Spleen (tissue), 11 donors: ENCODE measurements around the gene CUEDC1. TPM values are rescaled to one million over a fixed set of nuclear protein-coding genes. Genes with fewer than 3 reads are reported as not detected.
A peak's percentile ranks its signal among the peaks of the same experiment; 100 is the strongest.

Source experiments
- DNase-seq: peaks from one replicate; pipeline ENCODE4 v3.0.0-alpha.2; 2020
- H3K27ac ChIP-seq, 8 donors: fragments of 200-600 bp; sonication (generic) in 7 of 8; 1 replicate in 4 of 8; 2 replicates in 4 of 8; pipeline versions ENCODE4 v1.5.0 to v1.8.0; 2016 to 2021; ENCODE audit warnings: inconsistent platforms in 4 of 8, mild to moderate bottlenecking in 4 of 8, moderate library complexity in 1 of 8
- H3K27me3 ChIP-seq, 7 donors: fragments of 200-600 bp; sonication (generic) in 6 of 7; replicated peaks in 1 of 7; 1 replicate in 4 of 7; 2 replicates in 3 of 7; pipeline versions ENCODE4 v1.5.0 to v1.8.0; 2016 to 2021; ENCODE audit warnings: inconsistent platforms in 3 of 7, mild to moderate bottlenecking in 1 of 7
- H3K36me3 ChIP-seq, 6 donors: fragments of 200-600 bp; sonication (generic) in 5 of 6; 1 replicate in 4 of 6; 2 replicates in 2 of 6; pipeline versions ENCODE4 v1.5.0 to v1.8.0; 2016 to 2021; ENCODE audit warnings: inconsistent platforms in 2 of 6
- H3K4me1 ChIP-seq, 6 donors: fragments of 200-600 bp; sonication (generic) in 5 of 6; 1 replicate in 3 of 6; 2 replicates in 3 of 6; pipeline versions ENCODE4 v1.5.0 to v1.8.0; 2016 to 2021; ENCODE audit warnings: inconsistent platforms in 3 of 6
- H3K4me3 ChIP-seq, 8 donors: fragments of 200-600 bp; sonication (generic) in 7 of 8; 1 replicate in 4 of 8; 2 replicates in 4 of 8; pipeline versions ENCODE4 v1.5.0 to v1.8.0; 2016 to 2021; ENCODE audit warnings: inconsistent platforms in 4 of 8, mild to moderate bottlenecking in 4 of 8, moderate library complexity in 2 of 8
- H3K9me3 ChIP-seq, 8 donors: fragments of 200-600 bp; sonication (generic) in 7 of 8; 1 replicate in 4 of 8; 2 replicates in 4 of 8; pipeline versions ENCODE4 v1.5.0 to v1.8.0; 2016 to 2021; ENCODE audit warnings: inconsistent platforms in 4 of 8
- CTCF ChIP-seq, 11 experiments: fragments of 200-600 bp in 7 of 11; fragments of 450-650 bp in 4 of 11; sonication (generic) in 4 of 11; IDR thresholded peaks in 8 of 11; conservative IDR thresholded peaks in 3 of 11; 1 replicate in 7 of 11; 2 replicates in 4 of 11; pipeline versions ENCODE4 v1.4.0 to v1.8.0; 2016 to 2021; ENCODE audit warnings: antibody characterized with exemption in 11 of 11, inconsistent platforms in 4 of 11, mild to moderate bottlenecking in 1 of 11
- POLR2A ChIP-seq, 3 donors: fragments of 450-650 bp; IDR thresholded peaks; one replicate each; pipeline ENCODE4 v1.5.1; 2017; ENCODE audit warnings: antibody characterized with exemption in 3 of 3, mild to moderate bottlenecking in 1 of 3
- POLR2AphosphoS5 ChIP-seq, 3 donors: sonication (generic); formaldehyde crosslinking; IDR thresholded peaks; one replicate each; pipeline ENCODE4 v1.5.1; 2017; ENCODE audit warnings: antibody characterized with exemption in 3 of 3
- WGBS, 5 donors: extraction: QIAGEN DNeasy Blood & Tissue Kit in 3 of 5; methylation state at CpG; one replicate each; pipeline versions ENCODE4 v1.1.5 to v1.1.7; 2013 to 2018; 5-methylcytosine and 5-hydroxymethylcytosine counted together
- intact Hi-C: fragments of 100-400 bp; cut with DNase I; formaldehyde crosslinking; loops from one replicate; pipeline ENCODE4 v1.15.0; 2023; ENCODE audit warnings: low total_unique reads
- polyA plus RNA-seq, 3 donors: library from polyadenylated mRNA; stranded (reverse); fragments of 200-250 nt; gene quantifications; one replicate each; pipeline ENCODE4 v1.2.1, GENCODE V29; 2013
- total RNA-seq, 7 donors: library from RNA; depleted of rRNA in 3 of 7; stranded (reverse); fragments of >200 nt in 3 of 7; fragmentation: NEBNext Ultra II Directional in 4 of 7; extraction: Animal tissue kit (Norgen Biotek cat#: 25700) in 4 of 7; gene quantifications; one replicate each; pipeline versions ENCODE4 v1.1.0 to v1.2.1, GENCODE V29; 2016 to 2021
- donor health status: healthy with polysubstance abuse.
- donor health status: DM: no; HTN: no; CAD: no; lungs with moderate emphysema.
- donor health status: DM: no; HTN: no; CAD: no.
- donor health status: Bipolar disorder and iron deficiency.
- donor health status: healthy.
- donor health status: DM: no; HTN: no; CAD: no.
- donor health status: DM: yes; HTN: yes; CAD: no.

Gene CUEDC1
- total and polyA plus RNA-seq, 10 donors: 5.4 to 23.5 (median 15.6) TPM

- Histone ChIP-seq H3K27me3 (peaks cover 0 to 4% (median 0%) of the 10 kb centered on the region in 7 donors), H3K4me1 (peaks cover 0 to 30% (median 11%) of the 10 kb centered on the region in 6 donors), H3K9me3 (no peaks in the 10 kb centered on the region), H3K4me3 (no peak overlapping the region), H3K36me3 (no peaks in the 10 kb centered on the region), H3K27ac (no peak overlapping the region)
- WGBS, 5 donors: 72 to 88% (median 82%) methylated on average over 7 of the region's 7 CpGs
- intact Hi-C loops: no loop called here
- TF ChIP-seq POLR2AphosphoS5 (IDR thresholded peaks at IDR 0.05) (no peak), POLR2A (IDR thresholded peaks at IDR 0.05) (no peak), CTCF (IDR thresholded peaks at IDR 0.05 in 8 of 11, conservative IDR thresholded peaks at IDR 0.05 in 3 of 11) (no peak)
- no peak for DNase-seq
These were observed 41.5 kb downstream of the CUEDC1 start for GRCh38 chr17:57913575-57914272.

GRCh38 chr17:57911834-57912673, 43.2 kb downstream of the CUEDC1 start:
- no peak for DNase-seq
- intact Hi-C loops: no loop called here
- H3K36me3 ChIP-seq: no peaks in the 10 kb centered on the region
- H3K4me3 ChIP-seq: no peak overlapping the region
- H3K9me3 ChIP-seq: no peaks in the 10 kb centered on the region
- TF ChIP-seq POLR2AphosphoS5 (IDR thresholded peaks at IDR 0.05): peak in 2 of 3 donors; percentile 45 to 62
- no peak for TF ChIP-seq POLR2A (IDR thresholded peaks at IDR 0.05)
- peaks cover 0 to 13% (median 0%) of the 10 kb centered on the region in 7 donors for H3K27me3 ChIP-seq
- peaks cover 0 to 18% (median 1%) of the 10 kb centered on the region in 6 donors for H3K4me1 ChIP-seq
- H3K27ac ChIP-seq: no peak overlapping the region
- 73 to 92% (median 81%) methylated on average over 9 to 13 of the region's 13 CpGs for WGBS, 5 donors

- Histone ChIP-seq H3K36me3 (no peaks in the 10 kb centered on the region), H3K27me3 (peaks cover 0 to 13% (median 0%) of the 10 kb centered on the region in 7 donors), H3K27ac (no peak overlapping the region), H3K4me3 (no peak overlapping the region), H3K4me1 (peaks cover 0 to 15% (median 4%) of the 10 kb centered on the region in 6 donors), H3K9me3 (no peaks in the 10 kb centered on the region)
- WGBS, 5 donors: 91 to 96% (median 94%) methylated on average over 11 of the region's 11 CpGs
- intact Hi-C loops: no loop called here
- TF ChIP-seq POLR2AphosphoS5 (IDR thresholded peaks at IDR 0.05) (no peak), POLR2A (IDR thresholded peaks at IDR 0.05) (no peak), CTCF (IDR thresholded peaks at IDR 0.05 in 8 of 11, conservative IDR thresholded peaks at IDR 0.05 in 3 of 11) (no peak)
- DNase-seq: no peak
These were observed 44.5 kb downstream of the CUEDC1 start for GRCh38 chr17:57910462-57911420.

- Histone ChIP-seq H3K4me3 (no peak overlapping the region), H3K4me1 (peaks cover 0 to 21% (median 13%) of the 10 kb centered on the region in 6 donors), H3K27me3 (peaks cover 0 to 13% (median 0%) of the 10 kb centered on the region in 7 donors), H3K9me3 (no peaks in the 10 kb centered on the region), H3K36me3 (no peaks in the 10 kb centered on the region), H3K27ac (no peak overlapping the region)
- intact Hi-C loops: no loop called here
- no peak for DNase-seq
- TF ChIP-seq POLR2AphosphoS5 (IDR thresholded peaks at IDR 0.05) (no peak), CTCF (IDR thresholded peaks at IDR 0.05 in 8 of 11, conservative IDR thresholded peaks at IDR 0.05 in 3 of 11) (no peak), POLR2A (IDR thresholded peaks at IDR 0.05) (no peak)
- WGBS, 5 donors: 78 to 89% (median 87%) methylated on average over 5 of the region's 5 CpGs
These were observed 45.7 kb downstream of the CUEDC1 start for GRCh38 chr17:57909551-57909950.
